Measurements from ENCODE around the gene ATP6AP1. TPM values are rescaled to one million over a fixed set of nuclear protein-coding genes. Genes with fewer than 3 reads are reported as not detected.

Gene ATP6AP1
- total RNA-seq, 1 donor, result 61.9 TPM

DNA sequence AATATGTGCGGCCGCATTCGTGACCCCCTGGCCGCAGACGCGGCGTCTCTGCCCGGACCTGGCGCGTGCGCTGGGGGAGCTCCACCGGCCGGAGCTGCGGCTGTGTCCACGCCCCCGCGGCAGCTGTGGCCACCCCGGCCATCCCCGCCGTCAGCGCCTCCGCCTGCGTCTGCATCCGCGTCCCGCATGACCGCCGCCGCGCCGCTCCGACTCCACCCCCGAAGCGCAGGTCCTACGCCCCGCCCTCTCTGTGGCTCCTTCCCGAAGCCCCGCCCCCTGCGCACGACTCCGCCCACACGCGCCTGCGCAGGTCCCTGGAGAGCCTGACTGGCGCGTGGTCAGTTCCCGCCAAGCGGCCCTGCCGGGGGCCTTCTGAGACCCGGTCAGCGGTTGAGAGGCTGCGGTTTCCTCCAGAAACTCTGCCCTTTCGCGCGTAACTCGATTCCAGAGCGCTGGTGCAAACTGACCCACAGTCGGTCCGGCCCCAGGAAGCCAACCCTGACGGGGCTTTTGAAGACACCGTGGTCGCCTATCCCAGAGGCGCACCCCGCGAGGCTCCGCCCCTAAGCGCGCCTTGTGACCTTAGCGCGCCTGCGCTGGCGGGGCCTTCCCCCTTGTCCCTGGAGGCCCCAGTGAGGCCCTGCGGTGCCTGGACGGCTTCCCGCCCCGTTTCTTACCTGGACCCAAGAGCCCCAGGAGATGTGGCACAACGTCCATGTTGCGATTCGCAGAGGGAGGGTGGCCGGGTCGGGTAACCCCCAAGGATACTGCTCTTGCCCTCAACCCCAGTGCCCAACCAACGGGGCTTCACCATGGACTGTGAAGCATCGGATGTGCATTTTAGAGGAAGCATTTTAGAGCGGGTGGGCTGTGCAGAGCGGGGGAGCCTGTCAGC lies 50.5 kb downstream of the ATP6AP1 start, which contains the start of gene LAGE3:
Gene LAGE3 (minus strand): TSS at position 554 of the 895 bp plus-strand sequence. CDS start 366 bp downstream, at position 188.
- H3K79me2 ChIP-seq (ENCODE audit: insufficient read depth, low read length), result no peaks in the 10 kb centered on the region
- TF ChIP-seq, protein P1, sequence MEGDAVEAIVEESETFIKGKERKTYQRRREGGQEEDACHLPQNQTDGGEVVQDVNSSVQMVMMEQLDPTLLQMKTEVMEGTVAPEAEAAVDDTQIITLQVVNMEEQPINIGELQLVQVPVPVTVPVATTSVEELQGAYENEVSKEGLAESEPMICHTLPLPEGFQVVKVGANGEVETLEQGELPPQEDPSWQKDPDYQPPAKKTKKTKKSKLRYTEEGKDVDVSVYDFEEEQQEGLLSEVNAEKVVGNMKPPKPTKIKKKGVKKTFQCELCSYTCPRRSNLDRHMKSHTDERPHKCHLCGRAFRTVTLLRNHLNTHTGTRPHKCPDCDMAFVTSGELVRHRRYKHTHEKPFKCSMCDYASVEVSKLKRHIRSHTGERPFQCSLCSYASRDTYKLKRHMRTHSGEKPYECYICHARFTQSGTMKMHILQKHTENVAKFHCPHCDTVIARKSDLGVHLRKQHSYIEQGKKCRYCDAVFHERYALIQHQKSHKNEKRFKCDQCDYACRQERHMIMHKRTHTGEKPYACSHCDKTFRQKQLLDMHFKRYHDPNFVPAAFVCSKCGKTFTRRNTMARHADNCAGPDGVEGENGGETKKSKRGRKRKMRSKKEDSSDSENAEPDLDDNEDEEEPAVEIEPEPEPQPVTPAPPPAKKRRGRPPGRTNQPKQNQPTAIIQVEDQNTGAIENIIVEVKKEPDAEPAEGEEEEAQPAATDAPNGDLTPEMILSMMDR (IDR thresholded peaks at IDR 0.05; ENCODE audit: extremely low read depth, low read depth, low read length), result no peak
- DNase-seq (ENCODE audit: insufficient read length, low spot score, missing footprints), result peak; percentile 98
- H2AFZ ChIP-seq (ENCODE audit: low read length), result peak within 1 kb of the TSS; percentile 65
- no peaks in the 10 kb centered on the region for H3K9me3 ChIP-seq (ENCODE audit: low read depth, low read length)
- peaks cover 5% of the 10 kb centered on the region for H3K36me3 ChIP-seq (ENCODE audit: insufficient read depth, low read length)
- H3K4me1 ChIP-seq (ENCODE audit: insufficient read depth, low read length), result no peaks in the 10 kb centered on the region
- H3K4me2 ChIP-seq (ENCODE audit: insufficient read depth, low read length), result peak within 1 kb of the TSS; percentile 76
- peak within 1 kb of the TSS; percentile 64 for H3K4me3 ChIP-seq (ENCODE audit: insufficient read depth, low read length)
- no peaks in the 10 kb centered on the region for H3K27me3 ChIP-seq (ENCODE audit: insufficient read depth, low read length)
- H4K20me1 ChIP-seq (ENCODE audit: insufficient read depth, low read length), result no peaks in the 10 kb centered on the region
- H3K27ac ChIP-seq (ENCODE audit: low read depth, low read length), result peak within 1 kb of the TSS; percentile 33

DNA sequence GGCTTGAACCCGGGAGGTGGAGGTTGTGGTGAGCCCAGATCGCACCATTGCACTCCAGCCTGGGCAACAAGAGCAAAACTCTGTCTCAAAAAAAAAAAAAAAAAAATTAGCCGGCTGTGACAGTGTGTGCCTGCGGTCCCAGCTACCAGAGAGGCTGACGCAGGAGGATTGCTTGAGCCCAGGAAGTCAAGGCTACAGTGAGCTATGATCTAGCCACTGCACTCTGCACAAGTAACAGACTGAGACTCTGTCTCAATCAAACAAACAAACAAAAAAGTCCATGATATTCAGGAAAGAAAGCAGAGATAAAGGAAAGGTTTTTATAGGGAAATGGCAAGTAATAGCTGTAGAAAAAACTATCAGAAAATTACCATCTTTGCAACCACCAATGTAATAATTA lies 52.7 kb downstream of the ATP6AP1 start:
- Histone ChIP-seq H3K27ac (ENCODE audit: low read depth, low read length) (no peak overlapping the region), H4K20me1 (ENCODE audit: insufficient read depth, low read length) (no peaks in the 10 kb centered on the region), H3K4me1 (ENCODE audit: insufficient read depth, low read length) (no peaks in the 10 kb centered on the region), H2AFZ (ENCODE audit: low read length) (no peak overlapping the region), H3K9me3 (ENCODE audit: low read depth, low read length) (no peaks in the 10 kb centered on the region), H3K79me2 (ENCODE audit: insufficient read depth, low read length) (peaks cover 7% of the 10 kb centered on the region), H3K4me3 (ENCODE audit: insufficient read depth, low read length) (no peak overlapping the region), H3K4me2 (ENCODE audit: insufficient read depth, low read length) (no peak overlapping the region), H3K36me3 (ENCODE audit: insufficient read depth, low read length) (peaks cover 9% of the 10 kb centered on the region), H3K27me3 (ENCODE audit: insufficient read depth, low read length) (no peaks in the 10 kb centered on the region)
- peak; percentile 14 for DNase-seq (ENCODE audit: insufficient read length, low spot score, missing footprints)
- TF ChIP-seq, protein P1 (IDR thresholded peaks at IDR 0.05; ENCODE audit: extremely low read depth, low read depth, low read length), result no peak

DNA sequence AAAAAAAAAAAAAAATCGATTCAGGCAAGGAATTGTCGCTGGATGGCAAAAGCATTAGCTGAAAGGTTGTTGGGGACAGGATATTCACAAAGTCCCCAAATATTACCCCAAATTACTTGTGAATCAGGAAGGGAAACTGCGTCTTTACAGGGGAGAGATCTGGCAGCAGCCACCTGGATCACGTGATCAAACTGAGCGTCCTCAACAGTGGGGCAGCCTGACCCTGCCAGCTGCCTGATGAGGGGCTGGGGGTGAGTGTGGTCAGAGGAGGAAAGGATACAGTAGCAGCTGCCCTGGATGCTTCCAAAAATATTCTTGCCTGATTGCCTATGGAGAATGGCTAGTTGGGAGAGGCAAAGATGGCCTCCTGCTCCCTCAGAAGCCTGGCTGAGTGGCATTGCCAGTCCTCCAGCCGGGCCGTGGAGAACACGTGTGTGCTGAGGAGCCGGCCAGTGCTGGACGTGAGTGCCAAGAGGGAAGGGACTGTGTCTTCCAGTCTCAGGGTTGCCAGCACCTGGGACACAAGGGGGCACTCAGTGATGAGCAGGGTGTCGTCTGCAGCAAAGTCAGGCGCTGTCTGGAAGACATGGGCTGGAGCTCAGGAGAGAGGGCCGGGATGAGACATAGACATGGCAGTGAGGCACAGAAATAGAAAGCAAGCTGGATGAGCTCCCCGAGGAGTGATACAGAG lies 53.6 kb downstream of the ATP6AP1 start:
- TF ChIP-seq, protein P1 (IDR thresholded peaks at IDR 0.05; ENCODE audit: extremely low read depth, low read depth, low read length), result no peak
- peaks cover 7% of the 10 kb centered on the region for H3K79me2 ChIP-seq (ENCODE audit: insufficient read depth, low read length)
- no peaks in the 10 kb centered on the region for H3K27me3 ChIP-seq (ENCODE audit: insufficient read depth, low read length)
- peaks cover 9% of the 10 kb centered on the region for H3K36me3 ChIP-seq (ENCODE audit: insufficient read depth, low read length)
- H3K27ac ChIP-seq (ENCODE audit: low read depth, low read length), result no peak overlapping the region
- peak; percentile 74 for DNase-seq (ENCODE audit: insufficient read length, low spot score, missing footprints)
- no peaks in the 10 kb centered on the region for H3K9me3 ChIP-seq (ENCODE audit: low read depth, low read length)
- H4K20me1 ChIP-seq (ENCODE audit: insufficient read depth, low read length), result no peaks in the 10 kb centered on the region
- no peaks in the 10 kb centered on the region for H3K4me1 ChIP-seq (ENCODE audit: insufficient read depth, low read length)
- H2AFZ ChIP-seq (ENCODE audit: low read length), result no peak overlapping the region
- no peak overlapping the region for H3K4me3 ChIP-seq (ENCODE audit: insufficient read depth, low read length)
- H3K4me2 ChIP-seq (ENCODE audit: insufficient read depth, low read length), result no peak overlapping the region

DNA sequence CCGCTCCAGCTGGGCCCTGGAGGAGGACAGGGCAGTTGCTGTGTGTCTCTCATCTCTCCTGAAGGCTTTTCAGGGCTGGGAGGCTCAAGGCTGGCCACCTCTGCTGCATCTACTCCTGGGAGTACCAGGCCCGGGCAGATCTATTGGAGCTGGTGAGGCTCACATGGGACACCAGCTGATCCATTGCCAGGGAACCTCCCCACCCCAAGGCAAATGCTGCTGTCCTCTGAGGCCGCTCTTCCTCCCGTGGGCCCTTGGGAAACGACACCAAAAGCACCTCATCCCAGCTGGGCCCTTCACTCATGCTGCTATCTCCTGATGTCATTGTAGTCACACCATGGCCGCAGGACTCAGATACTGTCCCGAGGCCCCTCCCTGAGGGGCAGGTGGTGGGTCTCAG lies 54.3 kb downstream of the ATP6AP1 start:
- H3K36me3 ChIP-seq (ENCODE audit: insufficient read depth, low read length), result peaks cover 13% of the 10 kb centered on the region

More for the DNA sequence above, 54.3 kb downstream of the ATP6AP1 start:
- peaks cover 11% of the 10 kb centered on the region for H3K79me2 ChIP-seq (ENCODE audit: insufficient read depth, low read length)
- H3K4me3 ChIP-seq (ENCODE audit: insufficient read depth, low read length), result no peak overlapping the region
- no peaks in the 10 kb centered on the region for H3K9me3 ChIP-seq (ENCODE audit: low read depth, low read length)
- DNase-seq (ENCODE audit: insufficient read length, low spot score, missing footprints), result peak; percentile 65
- H4K20me1 ChIP-seq (ENCODE audit: insufficient read depth, low read length), result no peaks in the 10 kb centered on the region
- TF ChIP-seq, protein P1 (IDR thresholded peaks at IDR 0.05; ENCODE audit: extremely low read depth, low read depth, low read length), result no peak
- H2AFZ ChIP-seq (ENCODE audit: low read length), result no peak overlapping the region
- H3K27ac ChIP-seq (ENCODE audit: low read depth, low read length), result no peak overlapping the region
- H3K27me3 ChIP-seq (ENCODE audit: insufficient read depth, low read length), result no peaks in the 10 kb centered on the region
- no peaks in the 10 kb centered on the region for H3K4me1 ChIP-seq (ENCODE audit: insufficient read depth, low read length)
- H3K4me2 ChIP-seq (ENCODE audit: insufficient read depth, low read length), result no peak overlapping the region
